GM12878 (cell line): ENCODE results near the gene CDYL. TPM values are rescaled to one million over a fixed set of nuclear protein-coding genes. Genes with fewer than 3 reads are reported as not detected.

Experiments used
- ATAC-seq: fragments of 200-7000 bp; cut with Tn5 transposase; 3 replicates; pipeline ENCODE4 v1.9.1; 2020; ENCODE audit warnings: mild to moderate bottlenecking, moderate library complexity
- BruUV-seq: library from RNA; stranded (reverse); fragments of 400-500 nt; replicated peaks from 2 replicates; lab custom pipeline; 2021; lab: Mats Ljungman, UMichigan
- CTCF ChIA-PET: fragments of 300-600 bp; sonication (Branson Sonifier 250); formaldehyde crosslinking; extraction: SDS; loops from one replicate; lab custom pipeline; 2021; ENCODE audit warnings: inconsistent platforms; lab: Yijun Ruan, JAX
- POLR2A ChIA-PET: fragments of 350-600 bp; formaldehyde crosslinking; extraction: SDS; loops from one replicate; lab custom pipeline; 2021; ENCODE audit warnings: inconsistent platforms; lab: Charles Lee
- RAD21 ChIA-PET: fragments of 300-600 bp; sonication (Branson Sonifier 250); formaldehyde crosslinking; loops from one replicate; lab custom pipeline; 2023; ENCODE audit warnings: antibody characterized with exemption; ENCODE audit not compliant: unreplicated experiment; lab: Charles Lee
- SMC1A ChIA-PET: fragments of 300-600 bp; sonication (Branson Sonifier 250); formaldehyde crosslinking; loops from one replicate; lab custom pipeline; 2023; ENCODE audit not compliant: unreplicated experiment, uncharacterized antibody; lab: Charles Lee
- DNase-seq: peaks from one replicate; pipeline ENCODE4 v3.0.0-alpha.2; 2011; ENCODE audit warnings: low read depth, low spot score
- FAIRE-seq: peaks from 3 replicates; lab custom pipeline; 2011; peaks lifted over from hg19 to GRCh38; lab: Jason Lieb, UNC
- H2AFZ ChIP-seq: 2 replicates; pipeline ENCODE4 v1.6.0; 2011; ENCODE audit warnings: low read depth, low read length, control low read depth; ENCODE audit not compliant: control insufficient read depth
- H3K27ac ChIP-seq: 2 replicates; pipeline ENCODE4 v1.5.1; 2011; ENCODE audit warnings: control low read depth; ENCODE audit not compliant: control insufficient read depth, insufficient read depth
- H3K27me3 ChIP-seq, 2 experiments: replicated peaks in 1 of 2; 2 replicates each; pipeline versions ENCODE4 v1.6.0 to v1.6.1; 2011; ENCODE audit warnings: low read length in 1 of 2; ENCODE audit not compliant: control insufficient read depth in 2 of 2, insufficient read depth in 2 of 2
- H3K36me3 ChIP-seq, 2 experiments: 2 replicates each; pipeline ENCODE4 v1.5.1; 2011; ENCODE audit warnings: low read length in 1 of 2; ENCODE audit not compliant: control insufficient read depth in 2 of 2, insufficient read depth in 2 of 2
- H3K4me1 ChIP-seq: 2 replicates; pipeline ENCODE4 v1.6.1; 2011; ENCODE audit warnings: mild to moderate bottlenecking, low read length, moderate library complexity, mixed read lengths; ENCODE audit not compliant: control insufficient read depth, insufficient read depth
- H3K4me2 ChIP-seq: 2 replicates; pipeline ENCODE4 v1.6.0; 2011; ENCODE audit warnings: control low read depth; ENCODE audit not compliant: control insufficient read depth, insufficient read depth
- H3K4me3 ChIP-seq: fragments of 200-600 bp; sonication (generic); 2 replicates; pipeline ENCODE4 v1.5.1; 2016
- H3K79me2 ChIP-seq: 2 replicates; pipeline ENCODE4 v1.6.0; 2011; ENCODE audit warnings: low read length; ENCODE audit not compliant: control insufficient read depth, insufficient read depth
- H3K9ac ChIP-seq: 2 replicates; pipeline ENCODE4 v1.8.0; 2011; ENCODE audit warnings: low read length, control low read depth, mixed read lengths; ENCODE audit not compliant: control insufficient read depth, insufficient read depth
- H3K9me3 ChIP-seq: replicated peaks from 3 replicates; pipeline ENCODE4 v1.5.1; 2011; ENCODE audit warnings: mild to moderate bottlenecking, low read length; ENCODE audit not compliant: control insufficient read depth, insufficient read depth
- H4K20me1 ChIP-seq: 2 replicates; pipeline ENCODE4 v1.6.0; 2011; ENCODE audit not compliant: control insufficient read depth, insufficient read depth
- CBX3 ChIP-seq: fragments of 200-600 bp; sonication (generic); IDR thresholded peaks from 2 replicates; pipeline ENCODE4 v1.6.1; 2016; ENCODE audit warnings: low read depth, borderline replicate concordance
- CREM ChIP-seq: IDR thresholded peaks from 2 replicates; pipeline ENCODE4 v1.6.1; 2014; ENCODE audit warnings: antibody characterized with exemption, low read depth
- ESRRA ChIP-seq: IDR thresholded peaks from 2 replicates; pipeline ENCODE4 v1.6.1; 2012; ENCODE audit warnings: mild to moderate bottlenecking, low read length, improper control_type of control experiment
- PAX8 ChIP-seq: fragments of 450-650 bp; IDR thresholded peaks from 2 replicates; pipeline ENCODE4 v1.6.1; 2017; ENCODE audit warnings: mild to moderate bottlenecking, moderate library complexity
- PML ChIP-seq: IDR thresholded peaks from 2 replicates; pipeline ENCODE4 v1.6.1; 2012; ENCODE audit warnings: low read length, inconsistent platforms
- SUPT20H ChIP-seq: IDR thresholded peaks from 2 replicates; pipeline ENCODE4 v1.6.1; 2011; ENCODE audit warnings: low read depth, mild to moderate bottlenecking, low read length, moderate library complexity, borderline replicate concordance; ENCODE audit not compliant: control insufficient read depth
- TAF1 ChIP-seq: IDR thresholded peaks from 2 replicates; pipeline ENCODE4 v1.6.1; 2011; ENCODE audit warnings: mild to moderate bottlenecking, low read depth, low read length, borderline replicate concordance
- TBL1XR1 ChIP-seq: IDR thresholded peaks from 2 replicates; pipeline ENCODE4 v1.6.1; 2012; ENCODE audit warnings: low read depth, low read length, improper control_type of control experiment
- WGBS: methylation state at CpG from one replicate; pipeline ENCODE4 v1.1.6; 2016; ENCODE audit warnings: low lambda C conversion rate; ENCODE audit not compliant: insufficient replicate concordance, insufficient coverage; ENCODE audit errors: missing lambda C conversion rate; 5-methylcytosine and 5-hydroxymethylcytosine counted together
- in situ Hi-C: fragments of 300-500 bp; cut with MboI; formaldehyde crosslinking; loops from 9 replicates; pipeline ENCODE4 v1.14.3; 2018; ENCODE audit warnings: mixed read lengths
- intact Hi-C: fragments of 100-400 bp; cut with micrococcal nuclease; formaldehyde crosslinking; loops from one replicate; pipeline ENCODE4 v1.14.2; 2022; ENCODE audit not compliant: unreplicated experiment
- polyA plus RNA-seq, 11 experiments: library from polyadenylated mRNA; depleted of rRNA in 4 of 11; unstranded in 6 of 11; stranded (reverse) in 5 of 11; fragments of >200 nt; fragmentation: Nextera tagmentation in 4 of 11; fragmentation: Illumina TruSeq in 1 of 11; extraction: Ambion mirVana in 4 of 11; extraction: Trizol in 1 of 11; gene quantifications; 1 replicate in 1 of 11; 2 replicates in 10 of 11; pipeline versions ENCODE4 v1.2.1 to v1.2.3, GENCODE V29; 2011 to 2016; ENCODE audit warnings: inconsistent platforms in 2 of 11, missing spikeins in 2 of 11, low read depth in 1 of 11
- total RNA-seq, 4 experiments: library from RNA; depleted of rRNA in 3 of 4; stranded (reverse); fragments of >200 nt in 3 of 4; fragmentation: Illumina TruSeq in 1 of 4; extraction: Trizol in 1 of 4; gene quantifications; 2 replicates each; pipeline versions ENCODE4 v1.2.1 to v1.2.3, GENCODE V29; 2013 to 2021
- TF ChIP-seq, protein P1 (sequence below): fragments of 450-650 bp; IDR thresholded peaks from 2 replicates; pipeline ENCODE4 v1.6.1; 2016; ENCODE audit warnings: mild to moderate bottlenecking, moderate library complexity, borderline replicate concordance
- TF ChIP-seq, protein P2 (sequence below): fragments of 450-650 bp; IDR thresholded peaks from 2 replicates; pipeline ENCODE4 v1.6.1; 2017; ENCODE audit warnings: mild to moderate bottlenecking, moderate library complexity

CDYL gene
- total and polyA plus RNA-seq, 10 of the 15 experiments (the other 5 are each of a cell fraction or from before 2014, with no cell fraction given) = 9.3 to 61.2 (median 28.5) TPM

DNA sequence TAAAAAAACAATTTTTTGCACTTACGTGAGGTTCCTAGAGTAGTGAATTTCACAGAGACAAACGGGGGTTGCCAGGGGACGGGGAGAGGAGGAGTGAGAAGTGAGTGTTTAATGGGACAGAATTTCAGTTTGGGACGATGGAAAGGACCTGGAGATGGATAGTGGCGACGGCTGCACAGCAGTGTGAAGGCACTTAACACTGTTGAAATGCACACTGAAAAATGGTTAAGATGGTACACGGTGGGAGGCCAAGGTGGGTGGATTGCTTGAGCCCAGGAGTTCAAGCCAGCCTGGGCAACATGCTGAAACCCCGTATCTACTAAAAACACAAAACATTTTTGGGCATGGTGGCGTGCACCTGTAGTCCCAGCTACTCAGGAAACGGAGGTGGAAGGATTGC lies 196.2 kb downstream of the CDYL start:
- Histone ChIP-seq H3K79me2 (no peaks in the 10 kb centered on the region), H3K9me3 (no peaks in the 10 kb centered on the region), H3K4me2 (no peak overlapping the region), H4K20me1 (no peaks in the 10 kb centered on the region), H3K27me3 (peaks cover 0 to 2% of the 10 kb centered on the region in 2 experiments; a peak in 1 of 4 replicates), H3K9ac (no peak overlapping the region), H3K4me1 (no peaks in the 10 kb centered on the region)
- intact Hi-C loops = no loop called here
- ChIA-PET CTCF (interaction anchor here (0.6 kb wide), 1 partner anchor 246 kb away, joined by 4 read pairs; no protein-coding TSS in a partner anchor), POLR2A (no interaction called here)
- no TSS peak for BruUV-seq
- ATAC-seq (no peak), FAIRE-seq (no peak)
- TF ChIP-seq PAX8 = no peak
- TF ChIP-seq SUPT20H = no peak
- TF ChIP-seq, all 136 proteins: peak for 0
- Histone ChIP-seq H3K4me3 (no peak overlapping the region), H3K36me3 (no peaks in the 10 kb centered on the region), H2AFZ (no peak overlapping the region), H3K27ac (no peak overlapping the region)
- SMC1A ChIA-PET = no interaction called here
- WGBS = 26% methylated on average over 10 of the region's 10 CpGs
- in situ Hi-C loops = no loop called here
- RAD21 ChIA-PET = no interaction called here
- DNase-seq = no peak

DNA sequence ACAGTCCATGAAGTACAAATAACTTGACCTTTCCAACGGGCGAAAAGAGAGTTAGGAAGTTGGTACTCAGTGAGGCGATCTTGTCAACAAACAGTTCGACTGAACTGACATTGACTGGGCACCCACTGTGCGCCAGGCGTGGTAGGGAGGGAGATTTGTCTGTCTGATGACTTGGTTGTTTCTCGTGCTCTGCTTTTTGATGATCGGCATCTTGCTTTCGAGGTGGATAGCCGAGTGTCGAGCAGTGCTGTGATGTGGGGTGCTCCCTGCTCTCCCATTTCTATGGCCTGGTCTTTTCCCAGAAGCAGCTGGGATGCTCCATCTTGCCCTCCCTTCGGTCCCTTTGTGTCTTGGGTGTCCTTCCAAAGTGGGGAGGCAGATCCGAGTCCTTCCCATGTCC lies 197.2 kb downstream of the CDYL start:
- intact Hi-C loops = no loop called here
- H3K4me3 ChIP-seq = no peak overlapping the region
- no TSS peak for BruUV-seq
- TF ChIP-seq, protein P1, sequence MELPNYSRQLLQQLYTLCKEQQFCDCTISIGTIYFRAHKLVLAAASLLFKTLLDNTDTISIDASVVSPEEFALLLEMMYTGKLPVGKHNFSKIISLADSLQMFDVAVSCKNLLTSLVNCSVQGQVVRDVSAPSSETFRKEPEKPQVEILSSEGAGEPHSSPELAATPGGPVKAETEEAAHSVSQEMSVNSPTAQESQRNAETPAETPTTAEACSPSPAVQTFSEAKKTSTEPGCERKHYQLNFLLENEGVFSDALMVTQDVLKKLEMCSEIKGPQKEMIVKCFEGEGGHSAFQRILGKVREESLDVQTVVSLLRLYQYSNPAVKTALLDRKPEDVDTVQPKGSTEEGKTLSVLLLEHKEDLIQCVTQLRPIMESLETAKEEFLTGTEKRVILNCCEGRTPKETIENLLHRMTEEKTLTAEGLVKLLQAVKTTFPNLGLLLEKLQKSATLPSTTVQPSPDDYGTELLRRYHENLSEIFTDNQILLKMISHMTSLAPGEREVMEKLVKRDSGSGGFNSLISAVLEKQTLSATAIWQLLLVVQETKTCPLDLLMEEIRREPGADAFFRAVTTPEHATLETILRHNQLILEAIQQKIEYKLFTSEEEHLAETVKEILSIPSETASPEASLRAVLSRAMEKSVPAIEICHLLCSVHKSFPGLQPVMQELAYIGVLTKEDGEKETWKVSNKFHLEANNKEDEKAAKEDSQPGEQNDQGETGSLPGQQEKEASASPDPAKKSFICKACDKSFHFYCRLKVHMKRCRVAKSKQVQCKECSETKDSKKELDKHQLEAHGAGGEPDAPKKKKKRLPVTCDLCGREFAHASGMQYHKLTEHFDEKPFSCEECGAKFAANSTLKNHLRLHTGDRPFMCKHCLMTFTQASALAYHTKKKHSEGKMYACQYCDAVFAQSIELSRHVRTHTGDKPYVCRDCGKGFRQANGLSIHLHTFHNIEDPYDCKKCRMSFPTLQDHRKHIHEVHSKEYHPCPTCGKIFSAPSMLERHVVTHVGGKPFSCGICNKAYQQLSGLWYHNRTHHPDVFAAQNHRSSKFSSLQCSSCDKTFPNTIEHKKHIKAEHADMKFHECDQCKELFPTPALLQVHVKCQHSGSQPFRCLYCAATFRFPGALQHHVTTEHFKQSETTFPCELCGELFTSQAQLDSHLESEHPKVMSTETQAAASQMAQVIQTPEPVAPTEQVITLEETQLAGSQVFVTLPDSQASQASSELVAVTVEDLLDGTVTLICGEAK = no peak
- TF ChIP-seq TAF1 (no peak), TBL1XR1 (no peak), PML (no peak), CREM (no peak), ESRRA (no peak), CBX3 (no peak)
- TF ChIP-seq, protein P2, sequence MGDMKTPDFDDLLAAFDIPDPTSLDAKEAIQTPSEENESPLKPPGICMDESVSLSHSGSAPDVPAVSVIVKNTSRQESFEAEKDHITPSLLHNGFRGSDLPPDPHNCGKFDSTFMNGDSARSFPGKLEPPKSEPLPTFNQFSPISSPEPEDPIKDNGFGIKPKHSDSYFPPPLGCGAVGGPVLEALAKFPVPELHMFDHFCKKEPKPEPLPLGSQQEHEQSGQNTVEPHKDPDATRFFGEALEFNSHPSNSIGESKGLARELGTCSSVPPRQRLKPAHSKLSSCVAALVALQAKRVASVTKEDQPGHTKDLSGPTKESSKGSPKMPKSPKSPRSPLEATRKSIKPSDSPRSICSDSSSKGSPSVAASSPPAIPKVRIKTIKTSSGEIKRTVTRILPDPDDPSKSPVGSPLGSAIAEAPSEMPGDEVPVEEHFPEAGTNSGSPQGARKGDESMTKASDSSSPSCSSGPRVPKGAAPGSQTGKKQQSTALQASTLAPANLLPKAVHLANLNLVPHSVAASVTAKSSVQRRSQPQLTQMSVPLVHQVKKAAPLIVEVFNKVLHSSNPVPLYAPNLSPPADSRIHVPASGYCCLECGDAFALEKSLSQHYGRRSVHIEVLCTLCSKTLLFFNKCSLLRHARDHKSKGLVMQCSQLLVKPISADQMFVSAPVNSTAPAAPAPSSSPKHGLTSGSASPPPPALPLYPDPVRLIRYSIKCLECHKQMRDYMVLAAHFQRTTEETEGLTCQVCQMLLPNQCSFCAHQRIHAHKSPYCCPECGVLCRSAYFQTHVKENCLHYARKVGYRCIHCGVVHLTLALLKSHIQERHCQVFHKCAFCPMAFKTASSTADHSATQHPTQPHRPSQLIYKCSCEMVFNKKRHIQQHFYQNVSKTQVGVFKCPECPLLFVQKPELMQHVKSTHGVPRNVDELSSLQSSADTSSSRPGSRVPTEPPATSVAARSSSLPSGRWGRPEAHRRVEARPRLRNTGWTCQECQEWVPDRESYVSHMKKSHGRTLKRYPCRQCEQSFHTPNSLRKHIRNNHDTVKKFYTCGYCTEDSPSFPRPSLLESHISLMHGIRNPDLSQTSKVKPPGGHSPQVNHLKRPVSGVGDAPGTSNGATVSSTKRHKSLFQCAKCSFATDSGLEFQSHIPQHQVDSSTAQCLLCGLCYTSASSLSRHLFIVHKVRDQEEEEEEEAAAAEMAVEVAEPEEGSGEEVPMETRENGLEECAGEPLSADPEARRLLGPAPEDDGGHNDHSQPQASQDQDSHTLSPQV = no peak

More for the DNA sequence above, 197.2 kb downstream of the CDYL start:
- 55% methylated on average over 13 of the region's 13 CpGs for WGBS
- no peak overlapping the region for H2AFZ ChIP-seq
- peaks cover 0 to 2% of the 10 kb centered on the region in 2 experiments; a peak in 1 of 4 replicates for H3K27me3 ChIP-seq
- no peak for ATAC-seq
- POLR2A ChIA-PET = no interaction called here
- H3K36me3 ChIP-seq = no peaks in the 10 kb centered on the region
- no peak overlapping the region for H3K4me2 ChIP-seq
- FAIRE-seq = no peak
- CTCF ChIA-PET = no interaction called here
- RAD21 ChIA-PET = no interaction called here
- no peak overlapping the region for H3K27ac ChIP-seq
- DNase-seq = no peak
- H4K20me1 ChIP-seq = no peaks in the 10 kb centered on the region
- in situ Hi-C loops = no loop called here
- no peak overlapping the region for H3K9ac ChIP-seq
- no peaks in the 10 kb centered on the region for H3K9me3 ChIP-seq
- H3K79me2 ChIP-seq = no peaks in the 10 kb centered on the region
- no peaks in the 10 kb centered on the region for H3K4me1 ChIP-seq
- SMC1A ChIA-PET = no interaction called here
